ENCODE data around the gene ENO1. TPM values are rescaled to one million over a fixed set of nuclear protein-coding genes. Genes with fewer than 3 reads are reported as not detected.

Gene ENO1
- total and polyA plus RNA-seq, 9 of the 15 experiments (the other 6 are each of a cell fraction or from before 2014, with no cell fraction given), result 2,249 to 7,472 (median 2,868) TPM

GRCh38 chr1:8908388-8909151 lies 30.1 kb upstream of the ENO1 start:
- DNase-seq (ENCODE audit: extremely low read depth in 1 of 4, low spot score in 3 of 4) (no peak), ATAC-seq (no peak), FAIRE-seq (no peak)
- H3K9me3 ChIP-seq (replicated peaks; ENCODE audit: control insufficient read depth, insufficient read depth, low read depth, low read length), result 0 out of 2 replicates have a peak, but pooled peaks cover 2% of the 10 kb centered on the region
- no peak for TF ChIP-seq RHOXF2B (CRISPR knock-in tag; conservative IDR thresholded peaks at IDR 0.05)
- CTCF ChIA-PET (ENCODE audit: low intra/inter-chr PET ratio), result no interaction called here
- intact Hi-C loops (cut with micrococcal nuclease), result loop anchor here (10.0 kb wide), 1 partner anchor 54 kb away; no protein-coding TSS in a partner anchor
- 42% methylated on average over 18 of the region's 18 CpGs for WGBS (ENCODE audit: insufficient coverage, low coverage, missing lambda C conversion rate)
- H3K4me3 ChIP-seq, result no peak overlapping the region
- POLR2A ChIA-PET, result interaction anchor here (0.8 to 1.9 kb wide), 4 partner anchors 9 to 39 kb away, joined by 3 to 7 read pairs (median 4); no protein-coding TSS in a partner anchor
- H3K27ac ChIP-seq (ENCODE audit: extremely low read depth, low read depth, low read length), result no peak overlapping the region
- no peaks in the 10 kb centered on the region for H3K79me2 ChIP-seq (ENCODE audit: control insufficient read depth, insufficient read depth, low read length)
- no peak overlapping the region for H3K4me2 ChIP-seq (ENCODE audit: insufficient read depth, low read length)
- no peak overlapping the region for H3K9ac ChIP-seq (ENCODE audit: insufficient read depth in 1 of 2, low read depth in 2 of 2, low read length in 2 of 2)
- H3K36me3 ChIP-seq (ENCODE audit: control insufficient read depth, insufficient read depth, low read length), result no peaks in the 10 kb centered on the region
- H3K4me1 ChIP-seq (replicated peaks in 1 of 2; ENCODE audit: control insufficient read depth in 2 of 2, insufficient read depth in 2 of 2, low read length in 2 of 2), result peaks cover 4 to 7% of the 10 kb centered on the region in 2 experiments; a peak in 4 of 5 replicates
- in situ Hi-C loops (cut with MboI), result no loop called here
- H4K20me1 ChIP-seq (replicated peaks; ENCODE audit: control insufficient read depth, insufficient read depth, low read length), result no peaks in the 10 kb centered on the region
- no peaks in the 10 kb centered on the region for H3K9me1 ChIP-seq (ENCODE audit: control insufficient read depth, insufficient read depth, low read length)
- peaks cover 0 to 2% of the 10 kb centered on the region in 2 experiments; a peak in 2 of 5 replicates for H3K27me3 ChIP-seq (ENCODE audit: control insufficient read depth in 2 of 2, insufficient read depth in 2 of 2, low read length in 2 of 2)
- H2AFZ ChIP-seq (ENCODE audit: low read depth, low read length), result peak overlapping the region; percentile 35; the same call in 1 of the 2 replicates
- no TSS peak for BruUV-seq (replicated peaks)

DNA sequence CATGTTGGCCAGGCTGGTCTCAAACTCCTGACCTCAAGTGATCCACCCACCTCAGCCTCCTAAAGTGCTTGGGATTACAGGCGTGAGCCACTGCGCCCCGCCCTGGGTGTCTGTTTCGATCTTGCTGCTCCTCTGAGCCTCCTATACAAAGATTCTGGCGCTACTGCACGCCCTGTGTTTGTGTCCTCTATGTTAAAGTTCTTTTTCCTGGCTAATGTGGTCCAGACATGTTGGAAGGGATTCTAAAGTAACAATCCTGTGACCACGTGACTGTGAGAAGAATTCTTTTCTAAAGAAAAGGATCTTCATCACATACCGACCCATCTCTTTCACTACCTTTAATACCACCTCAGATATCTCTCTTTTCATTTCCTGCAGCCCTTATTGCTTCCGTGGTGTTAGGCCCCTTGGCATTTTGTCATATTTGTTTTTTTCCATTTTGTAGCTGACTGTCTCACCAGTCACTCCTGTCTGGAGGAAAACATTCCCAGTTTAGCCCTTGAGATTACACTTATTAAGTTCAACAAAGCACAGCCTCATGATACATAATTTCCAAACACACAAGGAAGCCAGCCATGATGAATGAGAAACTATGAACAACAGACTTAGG lies 27.2 kb upstream of the ENO1 start:
- DNase-seq (ENCODE audit: extremely low read depth in 1 of 4, low spot score in 3 of 4) (no peak), ATAC-seq (peak; percentile 61), FAIRE-seq (no peak)
- Histone ChIP-seq H3K9me1 (ENCODE audit: control insufficient read depth, insufficient read depth, low read length) (no peaks in the 10 kb centered on the region), H3K9ac (ENCODE audit: insufficient read depth in 1 of 2, low read depth in 2 of 2, low read length in 2 of 2) (no peak overlapping the region; a peak in 1 of 4 replicates), H3K9me3 (replicated peaks; ENCODE audit: control insufficient read depth, insufficient read depth, low read depth, low read length) (0 out of 2 replicates have a peak, but pooled peaks cover 2% of the 10 kb centered on the region), H2AFZ (ENCODE audit: low read depth, low read length) (peak overlapping the region; percentile 14), H3K27me3 (ENCODE audit: control insufficient read depth in 2 of 2, insufficient read depth in 2 of 2, low read length in 2 of 2) (no peaks in the 10 kb centered on the region), H3K27ac (ENCODE audit: extremely low read depth, low read depth, low read length) (no peak overlapping the region), H4K20me1 (replicated peaks; ENCODE audit: control insufficient read depth, insufficient read depth, low read length) (no peaks in the 10 kb centered on the region), H3K36me3 (ENCODE audit: control insufficient read depth, insufficient read depth, low read length) (no peaks in the 10 kb centered on the region), H3K4me2 (ENCODE audit: insufficient read depth, low read length) (no peak overlapping the region), H3K4me1 (replicated peaks in 1 of 2; ENCODE audit: control insufficient read depth in 2 of 2, insufficient read depth in 2 of 2, low read length in 2 of 2) (no peaks in the 10 kb centered on the region; a peak in 2 of 5 replicates), H3K79me2 (ENCODE audit: control insufficient read depth, insufficient read depth, low read length) (no peaks in the 10 kb centered on the region), H3K4me3 (no peak overlapping the region)
- CTCF ChIA-PET (ENCODE audit: low intra/inter-chr PET ratio), result no interaction called here
- 32% methylated on average over 9 of the region's 9 CpGs for WGBS (ENCODE audit: insufficient coverage, low coverage, missing lambda C conversion rate)
- intact Hi-C loops (cut with micrococcal nuclease) (loop anchor here (10.0 kb wide), 1 partner anchor 51 kb away; no protein-coding TSS in a partner anchor), in situ Hi-C loops (cut with MboI) (no loop called here)
- BruUV-seq (replicated peaks), result no TSS peak
- POLR2A ChIA-PET, result interaction anchor here (0.6 kb wide), 1 partner anchor 224 kb away, joined by 3 read pairs; no protein-coding TSS in a partner anchor
- TF ChIP-seq RAD51 (IDR thresholded peaks at IDR 0.05; ENCODE audit: borderline replicate concordance, low read depth), result peak; percentile 73
- 0 out of 2 replicates have a peak, but pooled peaks have one; percentile 22 for TF ChIP-seq EGR1 (conservative IDR thresholded peaks at IDR 0.05)
- no peak for TF ChIP-seq FOSL1 (tag; conservative IDR thresholded peaks at IDR 0.05)
- TF ChIP-seq, protein P1, sequence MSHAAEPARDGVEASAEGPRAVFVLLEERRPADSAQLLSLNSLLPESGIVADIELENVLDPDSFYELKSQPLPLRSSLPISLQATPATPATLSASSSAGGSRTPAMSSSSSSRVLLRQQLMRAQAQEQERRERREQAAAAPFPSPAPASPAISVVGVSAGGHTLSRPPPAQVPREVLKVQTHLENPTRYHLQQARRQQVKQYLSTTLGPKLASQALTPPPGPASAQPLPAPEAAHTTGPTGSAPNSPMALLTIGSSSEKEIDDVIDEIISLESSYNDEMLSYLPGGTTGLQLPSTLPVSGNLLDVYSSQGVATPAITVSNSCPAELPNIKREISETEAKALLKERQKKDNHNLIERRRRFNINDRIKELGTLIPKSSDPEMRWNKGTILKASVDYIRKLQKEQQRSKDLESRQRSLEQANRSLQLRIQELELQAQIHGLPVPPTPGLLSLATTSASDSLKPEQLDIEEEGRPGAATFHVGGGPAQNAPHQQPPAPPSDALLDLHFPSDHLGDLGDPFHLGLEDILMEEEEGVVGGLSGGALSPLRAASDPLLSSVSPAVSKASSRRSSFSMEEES (CRISPR knock-in tag; IDR thresholded peaks at IDR 0.05), result peak; percentile 78
- TF ChIP-seq TAL1 (IDR thresholded peaks at IDR 0.05), result no peak
- 0 out of 2 replicates have a peak, but pooled peaks have one; percentile 12 for TF ChIP-seq CBFA2T2 (conservative IDR thresholded peaks at IDR 0.05)
- TF ChIP-seq BRCA1 (IDR thresholded peaks at IDR 0.05), result no peak
- TF ChIP-seq BRCA1 (CRISPR knock-in tag; IDR thresholded peaks at IDR 0.05), result no peak
- no peak for TF ChIP-seq ATF2 (CRISPR knock-in tag; IDR thresholded peaks at IDR 0.05)
- TF ChIP-seq DPF2 (IDR thresholded peaks at IDR 0.05), result no peak
